GM12873 (cell line): ENCODE measurements around the gene HSPA1A.

ENCODE experiments used
- CTCF ChIP-seq: IDR thresholded peaks from 2 replicates; pipeline ENCODE4 v1.5.1; 2012; ENCODE audit warnings: low read depth, mild to moderate bottlenecking, moderate library complexity, low read length, control low read depth; ENCODE audit not compliant: insufficient read depth; ENCODE audit errors: missing control alignments

The HSPA1A gene

GRCh38 chr6:31825553-31825952, 10.2 kb downstream of the HSPA1A start:
- TF ChIP-seq CTCF: no peak

DNA sequence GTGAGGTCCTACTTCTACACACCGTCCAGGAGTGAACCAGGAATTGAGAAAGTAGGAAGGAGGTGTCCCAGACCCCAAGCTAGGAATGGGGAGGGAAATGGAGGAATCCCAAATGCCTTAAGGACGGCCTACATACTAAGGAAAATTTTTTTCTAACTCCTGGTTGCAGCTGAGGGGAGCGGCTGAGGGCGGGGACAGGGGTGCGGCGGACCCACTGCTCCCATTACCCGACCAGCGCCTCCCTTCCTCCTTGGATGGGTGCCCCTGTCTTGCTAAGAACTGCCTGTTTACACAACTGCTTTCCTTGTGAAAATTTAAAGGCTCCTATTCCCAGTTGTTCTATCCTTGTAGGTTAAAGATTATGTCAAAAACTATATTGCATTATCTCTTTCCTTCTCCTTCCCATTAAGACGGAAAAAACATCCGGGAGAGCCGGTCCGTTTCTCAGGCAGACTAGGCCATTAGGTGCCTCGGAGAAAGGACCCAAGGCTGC, 11.5 kb downstream of the HSPA1A start:
- no peak for TF ChIP-seq CTCF

DNA sequence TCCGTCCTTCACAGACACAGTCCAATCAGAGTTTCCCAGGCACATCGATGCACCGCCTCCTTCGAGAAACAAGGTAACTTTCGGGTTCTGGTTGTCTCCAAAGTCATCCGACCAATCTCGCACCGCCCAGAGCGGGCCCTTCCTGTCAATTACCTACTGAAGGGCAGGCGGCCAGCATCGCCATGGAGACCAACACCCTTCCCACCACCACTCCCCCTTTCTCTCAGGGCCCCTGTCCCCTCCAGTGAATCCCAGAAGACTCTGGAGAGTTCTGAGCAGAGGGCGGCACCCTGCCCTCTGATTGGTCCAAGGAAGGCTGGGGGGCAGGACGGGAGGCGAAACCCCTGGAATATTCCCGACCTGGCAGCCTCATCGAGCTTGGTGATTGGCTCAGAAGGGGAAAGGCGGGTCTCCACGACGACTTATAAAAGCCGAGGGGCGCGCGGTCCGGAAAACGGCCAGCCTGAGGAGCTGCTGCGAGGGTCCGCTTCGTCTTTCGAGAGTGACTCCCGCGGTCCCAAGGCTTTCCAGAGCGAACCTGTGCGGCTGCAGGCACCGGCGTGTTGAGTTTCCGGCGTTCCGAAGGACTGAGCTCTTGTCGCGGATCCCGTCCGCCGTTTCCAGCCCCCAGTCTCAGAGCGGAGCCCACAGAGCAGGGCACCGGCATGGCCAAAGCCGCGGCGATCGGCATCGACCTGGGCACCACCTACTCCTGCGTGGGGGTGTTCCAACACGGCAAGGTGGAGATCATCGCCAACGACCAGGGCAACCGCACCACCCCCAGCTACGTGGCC, 12.1 kb downstream of the HSPA1A start, which contains the start of gene HSPA1B:
Gene HSPA1B, plus strand, starts transcription at position 453 of the 794 bp plus-strand sequence. Its CDS starts 213 bp downstream, at position 666.
- no peak for TF ChIP-seq CTCF

DNA sequence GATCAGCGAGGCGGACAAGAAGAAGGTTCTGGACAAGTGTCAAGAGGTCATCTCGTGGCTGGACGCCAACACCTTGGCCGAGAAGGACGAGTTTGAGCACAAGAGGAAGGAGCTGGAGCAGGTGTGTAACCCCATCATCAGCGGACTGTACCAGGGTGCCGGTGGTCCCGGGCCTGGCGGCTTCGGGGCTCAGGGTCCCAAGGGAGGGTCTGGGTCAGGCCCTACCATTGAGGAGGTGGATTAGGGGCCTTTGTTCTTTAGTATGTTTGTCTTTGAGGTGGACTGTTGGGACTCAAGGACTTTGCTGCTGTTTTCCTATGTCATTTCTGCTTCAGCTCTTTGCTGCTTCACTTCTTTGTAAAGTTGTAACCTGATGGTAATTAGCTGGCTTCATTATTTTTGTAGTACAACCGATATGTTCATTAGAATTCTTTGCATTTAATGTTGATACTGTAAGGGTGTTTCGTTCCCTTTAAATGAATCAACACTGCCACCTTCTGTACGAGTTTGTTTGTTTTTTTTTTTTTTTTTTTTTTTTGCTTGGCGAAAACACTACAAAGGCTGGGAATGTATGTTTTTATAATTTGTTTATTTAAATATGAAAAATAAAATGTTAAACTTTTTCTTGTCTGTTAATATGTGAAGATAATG, 14.4 kb downstream of the HSPA1A start:
- peak; percentile 35 for TF ChIP-seq CTCF

DNA sequence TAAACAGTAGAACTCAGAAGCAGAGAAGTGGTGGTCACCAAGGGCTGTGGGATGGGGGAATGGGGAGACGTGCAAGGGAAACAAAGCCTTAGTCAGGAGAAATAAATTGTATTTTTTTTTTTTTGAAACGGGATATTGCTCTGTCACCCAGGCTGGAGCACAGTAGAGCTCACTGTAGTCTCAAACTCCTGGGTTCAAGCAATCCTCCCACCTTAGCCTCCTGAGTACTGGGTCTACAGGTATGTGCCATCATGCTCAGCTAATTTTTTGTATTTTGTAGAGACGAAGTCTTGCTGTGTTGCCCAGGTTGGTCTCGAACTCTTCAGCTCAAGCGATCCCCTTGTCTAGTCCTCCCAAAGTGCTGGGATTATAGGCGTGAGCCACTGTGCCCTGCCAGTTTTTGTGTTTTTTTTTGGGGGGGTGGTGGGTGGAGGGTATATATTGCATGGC, 15.6 kb downstream of the HSPA1A start:
- TF ChIP-seq CTCF: no peak

- TF ChIP-seq CTCF: no peak
Observed at GRCh38 chr6:31831350-31832215, 16.2 kb downstream of the HSPA1A start.
